Activated naive CD8-positive, alpha-beta T cell treated with anti-CD3 and anti-CD28 coated beads, Interleukin-2, amount 50 U/mL, for 24 hours (primary cell): ENCODE measurements around the gene SEPTIN8.

Source experiments
- ATAC-seq: fragments of 150-1000 bp; cut with Tn5 transposase; one replicate; pipeline ENCODE4 v1.10.0; 2021
- DNase-seq: peaks from one replicate; pipeline ENCODE4 v3.0.0; 2021
- H3K27ac Mint-ChIP-seq: one replicate; pipeline ENCODE4 v1.8.0; 2021; ENCODE audit warnings: mild to moderate bottlenecking, mixed read lengths
- H3K27me3 Mint-ChIP-seq: one replicate; pipeline ENCODE4 v1.8.0; 2021; ENCODE audit warnings: mixed read lengths
- H3K36me3 Mint-ChIP-seq: one replicate; pipeline ENCODE4 v1.8.0; 2021; ENCODE audit warnings: low read depth, mixed read lengths
- H3K4me1 Mint-ChIP-seq: one replicate; pipeline ENCODE4 v1.8.0; 2021; ENCODE audit warnings: mixed read lengths
- H3K4me3 Mint-ChIP-seq: one replicate; pipeline ENCODE4 v1.8.0; 2021; ENCODE audit warnings: mild to moderate bottlenecking, moderate library complexity, mixed read lengths
- H3K9me3 Mint-ChIP-seq: one replicate; pipeline ENCODE4 v1.8.0; 2021; ENCODE audit warnings: mixed read lengths

Gene SEPTIN8, protein sequence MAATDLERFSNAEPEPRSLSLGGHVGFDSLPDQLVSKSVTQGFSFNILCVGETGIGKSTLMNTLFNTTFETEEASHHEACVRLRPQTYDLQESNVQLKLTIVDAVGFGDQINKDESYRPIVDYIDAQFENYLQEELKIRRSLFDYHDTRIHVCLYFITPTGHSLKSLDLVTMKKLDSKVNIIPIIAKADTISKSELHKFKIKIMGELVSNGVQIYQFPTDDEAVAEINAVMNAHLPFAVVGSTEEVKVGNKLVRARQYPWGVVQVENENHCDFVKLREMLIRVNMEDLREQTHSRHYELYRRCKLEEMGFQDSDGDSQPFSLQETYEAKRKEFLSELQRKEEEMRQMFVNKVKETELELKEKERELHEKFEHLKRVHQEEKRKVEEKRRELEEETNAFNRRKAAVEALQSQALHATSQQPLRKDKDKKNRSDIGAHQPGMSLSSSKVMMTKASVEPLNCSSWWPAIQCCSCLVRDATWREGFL

DNA sequence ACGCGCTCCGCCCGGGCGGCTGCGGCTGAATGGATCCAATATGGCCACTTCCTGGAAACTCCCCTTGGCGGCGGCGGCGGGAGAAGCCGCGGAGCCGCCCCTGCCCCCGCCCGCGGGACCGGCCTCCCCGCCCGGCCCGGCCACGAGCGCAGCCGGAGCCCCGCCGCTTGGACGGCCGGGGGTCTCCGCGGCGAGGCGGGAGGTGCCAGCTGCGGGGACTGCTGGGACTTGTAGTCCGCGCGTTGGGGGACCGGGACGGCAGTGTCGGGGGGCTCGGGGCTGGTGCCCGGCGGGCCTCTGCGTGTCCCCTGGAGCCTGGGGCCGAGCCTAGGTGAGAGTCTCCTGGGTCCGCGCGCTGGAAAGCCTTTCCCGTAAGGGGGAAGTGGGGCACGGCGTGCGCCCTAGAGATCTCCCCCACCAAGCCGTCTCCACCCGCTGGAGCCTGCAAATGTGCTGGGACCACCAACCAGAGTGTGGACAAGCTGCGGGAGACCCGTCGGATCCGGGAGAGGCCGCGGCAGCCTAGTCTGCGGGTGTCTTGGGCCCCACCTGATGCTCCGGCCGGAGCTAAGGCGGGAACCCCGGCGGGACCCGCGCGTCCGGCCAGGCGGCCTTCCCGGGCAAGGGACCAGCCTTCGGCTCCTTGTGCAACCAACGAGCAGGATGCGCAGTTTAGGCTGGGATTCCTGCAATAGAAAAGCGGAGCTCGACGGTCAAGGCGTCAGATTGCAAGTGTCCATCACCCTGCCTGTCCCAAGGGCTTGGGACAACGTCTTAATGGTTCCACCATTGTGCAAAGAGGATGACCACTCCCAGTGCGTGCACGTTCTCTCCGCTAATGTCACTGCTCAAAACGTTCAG, at the start of gene SEPTIN8:
TSS of gene SEPTIN8 (minus strand) at position 31 of the 861 bp plus-strand sequence. CDS start 102 bp downstream, outside the sequence.
- Mint-ChIP-seq H3K4me3 (peak within 1 kb of the TSS; percentile 75), H3K27ac (no peak within 1 kb of the TSS), H3K4me1 (peaks cover 10% of the 10 kb centered on the region), H3K9me3 (no peaks in the 10 kb centered on the region), H3K36me3 (no peaks in the 10 kb centered on the region), H3K27me3 (peaks cover 33% of the 10 kb centered on the region)
- ATAC-seq (peak; percentile 59), DNase-seq (peak; percentile 55)

GRCh38 chr5:132826424-132827082, 49.5 kb upstream of the SEPTIN8 start:
- peaks cover 9% of the 10 kb centered on the region for H3K4me1 Mint-ChIP-seq
- ATAC-seq: no peak
- no peak overlapping the region for H3K4me3 Mint-ChIP-seq
- H3K27ac Mint-ChIP-seq: no peak overlapping the region
- no peaks in the 10 kb centered on the region for H3K9me3 Mint-ChIP-seq
- peaks cover 72% of the 10 kb centered on the region for H3K27me3 Mint-ChIP-seq
- H3K36me3 Mint-ChIP-seq: no peaks in the 10 kb centered on the region
- no peak for DNase-seq

- peaks cover 68% of the 10 kb centered on the region for H3K27me3 Mint-ChIP-seq
- ATAC-seq: peak; percentile 24
Observed at GRCh38 chr5:132825834-132826391, 48.9 kb upstream of the SEPTIN8 start.

GRCh38 chr5:132825033-132825833, 48.2 kb upstream of the SEPTIN8 start:
- Mint-ChIP-seq H3K27ac (no peak overlapping the region), H3K4me3 (no peak overlapping the region), H3K9me3 (no peaks in the 10 kb centered on the region), H3K4me1 (peaks cover 9% of the 10 kb centered on the region), H3K36me3 (no peaks in the 10 kb centered on the region), H3K27me3 (peaks cover 70% of the 10 kb centered on the region)
- DNase-seq (no peak), ATAC-seq (peak; percentile 2)

More at GRCh38 chr5:132825834-132826391, 48.9 kb upstream of the SEPTIN8 start:
- peaks cover 6% of the 10 kb centered on the region for H3K4me1 Mint-ChIP-seq
- no peaks in the 10 kb centered on the region for H3K36me3 Mint-ChIP-seq
- H3K4me3 Mint-ChIP-seq: no peak overlapping the region
- no peaks in the 10 kb centered on the region for H3K9me3 Mint-ChIP-seq
- DNase-seq: no peak
- no peak overlapping the region for H3K27ac Mint-ChIP-seq

GRCh38 chr5:132824426-132824825, 47.4 kb upstream of the SEPTIN8 start:
- H3K9me3 Mint-ChIP-seq: no peaks in the 10 kb centered on the region
- ATAC-seq (no peak), DNase-seq (no peak)
- H3K27me3 Mint-ChIP-seq: peaks cover 70% of the 10 kb centered on the region
- H3K4me1 Mint-ChIP-seq: peaks cover 12% of the 10 kb centered on the region
- H3K4me3 Mint-ChIP-seq: no peak overlapping the region
- H3K36me3 Mint-ChIP-seq: no peaks in the 10 kb centered on the region
- no peak overlapping the region for H3K27ac Mint-ChIP-seq

DNA sequence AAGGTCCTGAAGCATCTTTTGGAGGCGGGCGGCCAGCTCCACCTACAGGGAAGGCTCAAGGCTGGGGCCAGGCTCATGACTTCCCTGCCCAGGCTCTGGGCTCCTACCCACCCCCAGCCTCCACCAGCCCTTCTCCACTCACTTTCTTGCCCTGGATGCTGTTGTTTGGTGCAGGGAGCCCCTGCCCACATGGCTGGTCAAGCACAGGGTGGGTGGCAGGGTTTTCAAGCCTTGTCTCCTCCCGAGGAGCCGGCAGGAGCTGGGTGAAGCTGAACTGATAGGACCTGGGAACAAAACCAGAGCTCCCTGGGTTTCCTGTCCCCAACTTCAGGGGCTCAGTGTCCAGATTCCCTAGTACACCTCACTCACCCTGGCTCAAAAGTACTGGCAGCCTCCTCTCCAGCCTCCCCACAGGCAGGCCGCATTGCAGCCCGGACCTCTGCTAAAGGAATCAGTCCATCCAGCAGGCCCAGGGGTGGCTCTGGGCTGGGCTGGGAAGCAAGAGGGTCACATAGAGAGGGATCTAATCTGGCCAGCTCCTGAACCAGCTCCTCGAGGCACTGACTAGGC, 46.5 kb upstream of the SEPTIN8 start:
- H3K9me3 Mint-ChIP-seq: no peaks in the 10 kb centered on the region
- no peak overlapping the region for H3K4me3 Mint-ChIP-seq
- DNase-seq (no peak), ATAC-seq (no peak)
- H3K36me3 Mint-ChIP-seq: no peaks in the 10 kb centered on the region
- H3K27ac Mint-ChIP-seq: no peak overlapping the region
- peaks cover 11% of the 10 kb centered on the region for H3K4me1 Mint-ChIP-seq
- peaks cover 71% of the 10 kb centered on the region for H3K27me3 Mint-ChIP-seq

GRCh38 chr5:132822650-132823480, 45.8 kb upstream of the SEPTIN8 start:
- H3K9me3 Mint-ChIP-seq: no peaks in the 10 kb centered on the region
- H3K27me3 Mint-ChIP-seq: peaks cover 66% of the 10 kb centered on the region
- peaks cover 11% of the 10 kb centered on the region for H3K4me1 Mint-ChIP-seq
- ATAC-seq: peak; percentile 8
- DNase-seq: no peak
- H3K4me3 Mint-ChIP-seq: no peak overlapping the region
- no peaks in the 10 kb centered on the region for H3K36me3 Mint-ChIP-seq
- H3K27ac Mint-ChIP-seq: no peak overlapping the region

GRCh38 chr5:132821791-132822190, 44.8 kb upstream of the SEPTIN8 start:
- H3K4me1 Mint-ChIP-seq: peaks cover 11% of the 10 kb centered on the region
- H3K36me3 Mint-ChIP-seq: no peaks in the 10 kb centered on the region
- no peak overlapping the region for H3K27ac Mint-ChIP-seq
- peaks cover 56% of the 10 kb centered on the region for H3K27me3 Mint-ChIP-seq
- H3K9me3 Mint-ChIP-seq: no peaks in the 10 kb centered on the region
- H3K4me3 Mint-ChIP-seq: no peak overlapping the region
- DNase-seq: no peak
- no peak for ATAC-seq

GRCh38 chr5:132821350-132821749, 44.3 kb upstream of the SEPTIN8 start:
- DNase-seq (no peak), ATAC-seq (no peak)
- Mint-ChIP-seq H3K9me3 (no peaks in the 10 kb centered on the region), H3K36me3 (no peaks in the 10 kb centered on the region), H3K27ac (no peak overlapping the region), H3K4me3 (no peak overlapping the region), H3K27me3 (peaks cover 52% of the 10 kb centered on the region), H3K4me1 (peaks cover 11% of the 10 kb centered on the region)

DNA sequence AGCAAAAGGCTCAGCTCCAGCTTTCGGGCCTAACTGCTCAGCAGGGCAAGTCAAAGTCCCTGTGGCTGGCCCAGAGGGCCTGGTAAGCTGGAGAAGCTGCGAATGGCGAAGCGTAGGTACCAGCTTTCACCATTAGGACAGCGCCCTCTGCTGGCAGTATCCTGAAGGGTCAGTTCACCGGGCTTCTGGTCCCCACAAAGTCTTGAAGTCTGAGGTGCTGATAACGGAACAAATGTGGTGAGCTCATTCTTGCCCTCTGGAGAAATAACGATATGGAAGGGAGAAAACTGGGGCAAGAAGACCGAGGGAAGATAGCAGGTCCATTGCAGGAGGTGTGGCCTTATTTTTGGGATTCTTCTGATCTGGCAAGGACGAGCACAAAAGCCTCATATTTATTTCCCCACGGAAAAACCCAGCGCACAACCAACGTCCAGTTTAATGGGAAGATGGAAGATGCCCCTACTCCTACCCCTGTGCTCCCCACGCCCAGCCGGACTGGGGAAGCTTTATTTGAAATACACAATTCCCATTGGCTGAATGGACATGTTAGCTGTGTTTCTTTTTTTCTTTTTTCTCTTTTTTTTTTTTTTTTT, 43.2 kb upstream of the SEPTIN8 start:
- Mint-ChIP-seq H3K27ac (no peak overlapping the region), H3K36me3 (no peaks in the 10 kb centered on the region), H3K27me3 (peaks cover 50% of the 10 kb centered on the region), H3K9me3 (no peaks in the 10 kb centered on the region), H3K4me3 (peak overlapping the region; percentile 34), H3K4me1 (peaks cover 11% of the 10 kb centered on the region)
- DNase-seq (peak; percentile 94), ATAC-seq (peak; percentile 90)

- peaks cover 47% of the 10 kb centered on the region for H3K27me3 Mint-ChIP-seq
- peak overlapping the region; percentile 60 for H3K4me3 Mint-ChIP-seq
- DNase-seq: no peak
- H3K9me3 Mint-ChIP-seq: no peaks in the 10 kb centered on the region
- no peaks in the 10 kb centered on the region for H3K36me3 Mint-ChIP-seq
- ATAC-seq: no peak
- peaks cover 11% of the 10 kb centered on the region for H3K4me1 Mint-ChIP-seq
- H3K27ac Mint-ChIP-seq: no peak overlapping the region
Observed at GRCh38 chr5:132819468-132819867, 42.4 kb upstream of the SEPTIN8 start.

DNA sequence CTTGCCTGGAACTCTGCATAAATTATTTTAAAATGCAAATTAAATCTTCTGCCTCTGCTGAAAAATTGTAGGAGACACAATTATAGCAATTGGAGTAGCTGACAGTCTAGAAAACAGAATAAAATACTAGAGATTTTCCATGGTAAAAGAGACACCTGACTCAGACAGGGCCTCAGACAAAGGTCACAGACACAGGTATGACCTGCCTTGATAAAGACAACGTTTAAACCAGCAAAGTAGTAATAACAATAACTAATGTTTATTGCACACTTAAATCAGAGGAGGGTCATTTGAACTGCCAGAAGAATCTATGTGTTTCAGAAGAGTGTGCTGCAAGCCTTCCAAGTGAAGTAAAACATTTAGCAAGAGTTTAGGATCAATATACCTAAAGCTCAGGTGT, 40.0 kb upstream of the SEPTIN8 start:
- Mint-ChIP-seq H3K36me3 (no peaks in the 10 kb centered on the region), H3K27me3 (peaks cover 44% of the 10 kb centered on the region), H3K4me1 (peaks cover 16% of the 10 kb centered on the region), H3K4me3 (no peak overlapping the region), H3K27ac (no peak overlapping the region), H3K9me3 (no peaks in the 10 kb centered on the region)
- ATAC-seq (no peak), DNase-seq (no peak)
